ENCODE results near the gene ELMOD3. TPM values are rescaled to one million over a fixed set of nuclear protein-coding genes. Genes with fewer than 3 reads are reported as not detected.
"Not testable (repeated sequence)": the region's sequence is repeated elsewhere in the genome, so short reads cannot be mapped to it uniquely, and the experiment has no call there.

ELMOD3 gene
- polyA plus RNA-seq, 1 experiment, result 26.3 TPM

GRCh38 chr2:85377083-85377482 lies 22.5 kb downstream of the ELMOD3 start:
- DNase-seq (ENCODE audit: low read depth), result no peak
- POLR2A ChIA-PET, result no interaction called here
- Histone ChIP-seq H3K36me3 (ENCODE audit: control insufficient read depth, insufficient read depth, low read length) (peaks cover 3% of the 10 kb centered on the region), H3K27me3 (ENCODE audit: control insufficient read depth, insufficient read depth, low read length) (no peaks in the 10 kb centered on the region), H3K4me3 (ENCODE audit: low read depth, low read length) (no peak overlapping the region)
- CTCF ChIA-PET, result interaction anchor here (0.5 to 1.3 kb wide), 3 partner anchors 12 to 175 kb away, joined by 3 read pairs; no protein-coding TSS in a partner anchor
- TF ChIP-seq CTCF (IDR thresholded peaks at IDR 0.05; ENCODE audit: insufficient read depth, low read depth, low read length), result no peak

- peaks cover 3% of the 10 kb centered on the region for H3K36me3 ChIP-seq (ENCODE audit: control insufficient read depth, insufficient read depth, low read length)
- no peak for TF ChIP-seq CTCF (IDR thresholded peaks at IDR 0.05; ENCODE audit: insufficient read depth, low read depth, low read length)
- POLR2A ChIA-PET, result no interaction called here
- H3K4me3 ChIP-seq (ENCODE audit: low read depth, low read length), result no peak overlapping the region
- DNase-seq (ENCODE audit: low read depth), result no peak
- CTCF ChIA-PET, result no interaction called here
- H3K27me3 ChIP-seq (ENCODE audit: control insufficient read depth, insufficient read depth, low read length), result no peaks in the 10 kb centered on the region
These were observed 23.7 kb downstream of the ELMOD3 start for GRCh38 chr2:85378257-85378656.

GRCh38 chr2:85380048-85380447 lies 25.5 kb downstream of the ELMOD3 start:
- Histone ChIP-seq H3K27me3 (ENCODE audit: control insufficient read depth, insufficient read depth, low read length) (no peaks in the 10 kb centered on the region), H3K36me3 (ENCODE audit: control insufficient read depth, insufficient read depth, low read length) (peaks cover 6% of the 10 kb centered on the region), H3K4me3 (ENCODE audit: low read depth, low read length) (no peak overlapping the region)
- ChIA-PET CTCF (no interaction called here), POLR2A (no interaction called here)
- DNase-seq (ENCODE audit: low read depth), result no peak
- no peak for TF ChIP-seq CTCF (IDR thresholded peaks at IDR 0.05; ENCODE audit: insufficient read depth, low read depth, low read length)

GRCh38 chr2:85383151-85383550 lies 28.6 kb downstream of the ELMOD3 start:
- DNase-seq (ENCODE audit: low read depth); H3K4me3 ChIP-seq (ENCODE audit: low read depth, low read length); H3K27me3 ChIP-seq (ENCODE audit: control insufficient read depth, insufficient read depth, low read length); H3K36me3 ChIP-seq (ENCODE audit: control insufficient read depth, insufficient read depth, low read length); POLR2A ChIA-PET: not testable (repeated sequence)
- CTCF ChIA-PET, result interaction anchor here (0.8 to 1.8 kb wide), 2 partner anchors 9 to 10 kb away, joined by 3 to 8 read pairs; no protein-coding TSS in a partner anchor

- no peak for TF ChIP-seq CTCF (IDR thresholded peaks at IDR 0.05; ENCODE audit: insufficient read depth, low read depth, low read length)
- CTCF ChIA-PET, result interaction anchor here (0.8 to 1.8 kb wide), 3 partner anchors 8 to 9 kb away, joined by 3 to 8 read pairs (median 4); no protein-coding TSS in a partner anchor
- POLR2A ChIA-PET, result no interaction called here
- H3K36me3 ChIP-seq (ENCODE audit: control insufficient read depth, insufficient read depth, low read length), result peaks cover 5% of the 10 kb centered on the region
- no peaks in the 10 kb centered on the region for H3K27me3 ChIP-seq (ENCODE audit: control insufficient read depth, insufficient read depth, low read length)
- no peak for DNase-seq (ENCODE audit: low read depth)
- H3K4me3 ChIP-seq (ENCODE audit: low read depth, low read length), result no peak overlapping the region
These were observed 29.3 kb downstream of the ELMOD3 start for GRCh38 chr2:85383850-85384249.

GRCh38 chr2:85385746-85386145 lies 31.2 kb downstream of the ELMOD3 start:
- Histone ChIP-seq H3K4me3 (ENCODE audit: low read depth, low read length) (no peak overlapping the region), H3K36me3 (ENCODE audit: control insufficient read depth, insufficient read depth, low read length) (peaks cover 10% of the 10 kb centered on the region), H3K27me3 (ENCODE audit: control insufficient read depth, insufficient read depth, low read length) (no peaks in the 10 kb centered on the region)
- ChIA-PET POLR2A (no interaction called here), CTCF (interaction anchor here (1.1 kb wide), 1 partner anchor 13 kb away, joined by 3 read pairs; no protein-coding TSS in a partner anchor)
- no peak for TF ChIP-seq CTCF (IDR thresholded peaks at IDR 0.05; ENCODE audit: insufficient read depth, low read depth, low read length)
- no peak for DNase-seq (ENCODE audit: low read depth)
